ENCODE measurements around the gene AMDHD2. TPM values are rescaled to one million over a fixed set of nuclear protein-coding genes. Genes with fewer than 3 reads are reported as not detected.

AMDHD2 gene
- total RNA-seq, 1 donor from 2014 or later, result 45.3 TPM

DNA sequence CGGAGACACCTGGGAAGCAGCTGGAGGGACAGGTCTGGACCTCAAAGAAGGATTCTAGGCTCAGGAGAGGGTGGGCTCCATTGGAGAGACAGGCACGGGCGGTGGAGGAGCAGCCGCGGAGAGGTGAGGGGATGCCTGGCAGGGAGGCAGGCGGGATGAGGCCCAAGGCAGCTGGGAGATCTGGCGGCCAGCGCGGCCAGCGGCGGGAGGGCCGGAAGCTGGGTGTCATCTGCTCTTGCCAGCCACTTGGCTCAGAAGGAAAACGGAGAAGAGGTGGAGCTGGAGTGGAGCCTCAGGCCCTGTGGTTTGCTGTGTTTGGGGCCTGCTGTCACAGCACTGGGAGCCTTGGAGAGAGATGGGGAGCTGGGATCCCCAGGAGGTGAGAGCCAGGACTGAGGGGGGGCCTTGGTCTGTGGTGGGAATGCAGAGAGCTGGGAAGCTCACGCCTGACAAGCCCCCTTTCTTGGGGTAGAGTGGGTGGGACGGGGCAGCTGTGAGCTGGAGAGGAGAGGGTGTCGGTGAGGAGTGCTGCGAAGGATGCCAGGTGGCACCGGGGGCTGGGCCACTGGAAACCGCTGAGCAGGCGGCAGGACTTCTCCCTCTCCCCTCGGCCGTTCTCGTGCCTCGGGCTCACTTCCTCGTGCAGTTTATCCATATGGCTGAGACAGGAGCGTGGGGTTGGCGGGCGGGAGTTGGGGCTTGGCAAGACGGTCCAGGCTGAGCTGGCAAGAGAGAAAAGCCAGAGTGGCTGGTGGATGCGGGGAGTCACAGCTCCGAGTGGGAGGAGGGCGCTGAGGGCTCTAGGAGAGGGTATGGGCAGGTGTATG lies 37.2 kb upstream of the AMDHD2 start:
- no peak for DNase-seq (ENCODE audit: low spot score)

DNA sequence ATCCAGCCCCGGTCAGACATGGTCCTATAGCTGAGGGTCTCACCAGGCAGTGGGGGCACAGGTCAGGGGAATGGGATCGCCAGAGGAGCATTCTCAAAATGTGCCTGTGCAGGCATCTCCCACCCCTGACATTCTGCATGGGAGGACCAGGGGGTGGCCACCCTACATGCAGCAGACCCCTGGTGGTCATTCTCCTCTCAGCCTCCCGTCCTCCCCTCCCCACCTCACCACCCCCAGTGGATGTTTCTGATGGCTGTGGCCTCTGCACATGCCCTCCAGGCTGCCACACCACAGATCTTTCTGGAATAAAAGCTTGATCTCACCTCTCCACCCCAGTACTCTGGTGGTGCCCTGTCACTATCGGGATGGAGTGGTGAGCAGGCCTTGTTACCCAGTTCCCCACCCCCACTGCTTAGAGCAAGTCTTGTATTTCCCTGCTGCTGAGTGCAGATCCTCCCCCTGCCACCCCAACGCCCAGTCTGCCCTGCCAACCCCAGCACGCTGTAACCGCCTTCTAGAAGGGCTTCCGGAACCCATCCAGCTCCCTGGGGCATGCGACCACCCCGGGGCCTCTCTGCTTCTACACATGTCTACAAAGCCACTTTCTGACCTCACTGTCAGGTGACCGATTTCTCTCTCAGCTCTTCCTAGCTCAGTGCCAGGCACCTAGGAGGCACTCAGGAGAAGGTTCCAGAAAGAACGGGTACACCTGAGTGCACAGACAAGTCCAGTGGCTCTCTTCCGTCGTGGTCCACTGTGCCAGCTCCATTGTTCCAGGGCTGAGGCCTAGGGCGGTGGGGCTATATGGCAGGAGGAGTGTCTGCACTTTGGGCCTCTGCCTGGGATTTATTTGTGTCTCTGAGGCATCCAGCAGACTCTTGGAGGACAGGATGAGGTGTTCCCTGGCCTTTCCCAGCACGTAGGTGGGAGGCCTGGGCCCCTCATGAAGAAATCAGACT lies 36.0 kb upstream of the AMDHD2 start:
- no peak for DNase-seq (ENCODE audit: low spot score)

DNA sequence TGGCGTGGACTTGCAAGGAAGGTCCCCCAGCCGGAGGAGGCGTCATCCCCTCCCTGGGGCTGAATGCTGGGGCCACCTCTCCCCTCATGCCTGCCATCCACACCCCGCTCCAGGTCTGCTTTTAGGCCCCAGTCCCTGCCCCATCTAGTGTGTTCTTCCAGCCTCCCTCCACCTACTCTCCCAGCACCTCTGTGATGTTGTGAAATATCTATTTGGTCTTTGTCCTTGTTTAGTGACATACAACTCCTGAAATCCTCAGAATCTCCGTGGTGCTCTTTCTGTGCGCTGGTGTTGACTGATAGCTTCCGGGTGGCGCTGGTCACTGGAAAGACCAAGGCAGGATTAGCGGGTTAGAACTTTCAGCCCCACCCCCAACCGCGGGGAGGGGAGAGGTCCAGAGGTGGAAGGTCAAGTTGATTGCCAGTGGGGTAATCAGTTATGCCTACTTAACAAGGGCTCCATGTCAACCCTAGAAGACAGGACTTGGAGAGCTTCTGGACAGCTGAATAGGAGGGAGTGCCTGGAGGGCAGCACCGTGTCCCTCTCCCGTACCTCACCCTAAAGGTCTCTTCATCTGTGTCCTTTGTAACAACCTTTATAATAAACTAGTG lies 35.2 kb upstream of the AMDHD2 start:
- no peak for DNase-seq (ENCODE audit: low spot score)

DNA sequence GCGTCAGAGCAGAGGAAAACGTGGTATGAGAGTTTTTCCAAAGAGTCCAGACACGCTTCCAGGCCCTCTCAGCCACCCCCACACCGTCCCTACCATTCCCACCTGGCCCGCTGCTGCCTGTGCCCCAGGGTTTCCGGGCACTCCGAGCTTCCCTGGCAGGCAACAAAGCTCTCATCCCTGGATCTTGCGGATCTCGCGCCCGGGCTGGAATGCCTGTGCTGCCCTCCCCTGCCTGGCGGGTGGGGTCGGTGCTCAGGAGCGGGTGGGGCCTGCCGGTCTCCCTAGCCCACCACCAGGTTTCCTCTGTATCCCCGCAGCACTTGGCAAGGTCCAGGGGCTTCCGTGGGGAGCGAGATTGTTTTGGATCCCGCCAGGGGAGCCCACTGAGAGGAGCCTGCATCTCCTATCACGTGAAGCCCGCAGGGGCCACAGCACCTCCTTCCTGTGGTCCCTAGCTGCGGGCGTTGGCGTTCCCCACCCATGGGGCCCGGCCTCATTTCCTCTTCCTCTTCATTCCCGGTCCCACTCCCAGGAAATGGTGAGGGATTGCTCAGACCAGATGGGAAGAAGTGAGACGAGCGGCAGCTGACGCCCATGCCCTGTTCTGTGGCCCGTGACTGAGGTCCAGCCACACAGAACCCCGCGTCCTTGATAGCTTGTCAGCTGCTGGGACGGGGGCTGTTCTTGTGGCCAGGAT lies 34.2 kb upstream of the AMDHD2 start:
- no peak for DNase-seq (ENCODE audit: low spot score)

DNA sequence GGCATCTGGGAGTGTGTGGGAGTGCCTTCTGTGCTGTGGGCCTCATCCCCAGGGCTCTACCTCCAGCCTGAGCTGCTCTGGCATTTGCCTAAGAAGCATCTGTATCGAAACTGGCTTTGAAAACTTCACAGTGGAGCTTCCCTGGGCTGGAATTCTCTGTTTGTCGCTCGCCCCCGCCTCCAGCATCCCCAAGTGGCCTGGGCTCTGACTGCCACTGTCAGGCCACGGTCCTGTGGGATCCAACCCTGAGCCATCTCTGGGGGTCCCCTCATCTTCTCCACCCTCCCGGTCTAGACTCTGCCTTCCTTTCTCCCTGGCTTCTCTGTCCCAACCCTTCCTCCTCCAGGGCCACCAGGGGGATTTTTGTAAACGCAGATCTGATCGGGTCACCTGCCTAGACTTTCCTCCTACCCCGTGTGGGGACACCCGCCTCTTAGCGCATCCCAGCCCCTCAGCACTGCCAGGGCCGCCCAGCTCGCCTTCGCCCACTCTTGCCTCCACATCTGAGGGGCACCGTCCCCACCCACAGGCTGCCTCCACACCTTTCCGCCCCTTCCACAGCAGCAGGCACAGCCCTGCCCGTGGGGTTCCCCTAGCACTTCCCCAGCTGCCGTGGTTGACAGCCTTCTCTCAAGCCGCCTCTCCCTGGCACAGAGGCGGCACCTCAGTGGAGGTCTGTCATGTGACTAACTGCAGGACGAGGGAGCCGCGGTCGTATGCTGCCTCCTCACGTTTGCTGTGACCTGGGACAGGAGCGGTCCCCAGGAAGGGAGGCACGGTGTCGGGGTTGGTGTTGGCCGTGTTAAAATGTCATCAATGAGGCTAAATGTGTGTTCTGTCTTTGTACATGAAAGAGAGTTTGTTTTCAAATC lies 33.3 kb upstream of the AMDHD2 start:
- no peak for DNase-seq (ENCODE audit: low spot score)

DNA sequence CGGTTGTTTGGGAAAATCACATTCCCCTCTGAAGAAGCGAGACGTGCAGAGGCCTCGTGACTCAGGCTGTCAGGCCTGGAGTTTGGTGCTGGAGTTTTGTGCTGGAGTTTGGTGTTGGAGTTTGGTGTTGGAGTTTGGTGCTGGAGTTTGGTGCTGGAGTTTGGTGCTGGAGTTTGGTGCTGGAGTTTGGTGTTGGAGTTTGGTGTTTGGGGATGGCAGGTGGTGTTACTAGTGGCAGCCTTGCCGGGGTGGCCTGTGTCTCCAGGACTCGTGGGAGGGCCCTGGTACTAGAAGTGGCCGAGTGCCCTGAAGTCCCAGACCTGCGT lies 32.7 kb upstream of the AMDHD2 start:
- no peak for DNase-seq (ENCODE audit: low spot score)

DNA sequence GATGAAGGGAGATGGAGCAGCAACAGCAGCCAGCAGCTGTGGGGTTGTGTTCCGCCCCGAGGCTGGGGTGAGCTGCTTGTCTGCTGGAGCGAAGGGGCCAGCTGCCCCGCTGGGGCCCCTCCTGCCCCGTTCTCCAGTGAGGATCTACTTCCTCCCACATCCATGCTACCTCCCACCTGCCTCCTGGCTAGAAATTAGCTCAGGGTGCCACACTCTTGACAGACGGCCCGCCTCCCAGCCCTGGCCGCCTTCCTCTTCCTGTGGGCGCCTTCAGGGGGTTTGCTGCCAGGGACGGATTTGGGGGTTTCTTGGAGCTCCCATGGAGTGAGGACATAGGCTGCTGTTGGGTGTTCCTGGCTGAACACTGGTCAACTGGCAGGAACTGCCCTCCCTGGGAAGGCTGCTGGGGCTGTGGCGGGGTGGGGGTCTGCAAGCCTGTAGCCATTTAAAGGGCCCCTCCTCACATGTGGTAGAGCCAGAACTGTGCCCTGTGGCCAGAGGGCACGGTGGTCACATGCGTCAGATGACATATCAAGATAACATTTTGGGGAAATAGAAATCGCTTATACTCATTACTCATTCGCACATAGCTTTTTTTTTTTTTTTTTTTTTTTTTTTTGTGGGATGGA lies 32.2 kb upstream of the AMDHD2 start:
- DNase-seq (ENCODE audit: low spot score), result no peak

DNA sequence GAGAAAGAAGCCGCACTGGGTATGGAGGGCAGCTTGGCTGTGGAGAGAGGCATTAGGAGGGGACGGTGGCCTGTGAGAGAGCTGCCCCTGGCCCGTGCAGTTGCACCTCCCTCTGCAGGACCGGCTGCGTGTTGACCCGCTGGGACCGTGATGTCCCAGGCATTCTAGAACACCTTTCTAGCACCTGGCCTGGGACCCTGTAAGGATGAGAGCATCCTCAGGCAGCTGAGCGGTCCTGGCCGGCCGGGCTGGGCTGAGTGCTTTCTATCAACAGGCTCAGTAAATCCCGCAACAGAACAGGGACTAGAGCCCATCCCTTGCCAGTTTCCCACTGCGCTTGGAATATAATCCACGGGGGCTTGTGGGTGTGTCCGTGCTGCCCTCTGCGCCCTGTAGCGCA lies 30.6 kb upstream of the AMDHD2 start:
- no peak for DNase-seq (ENCODE audit: low spot score)

DNA sequence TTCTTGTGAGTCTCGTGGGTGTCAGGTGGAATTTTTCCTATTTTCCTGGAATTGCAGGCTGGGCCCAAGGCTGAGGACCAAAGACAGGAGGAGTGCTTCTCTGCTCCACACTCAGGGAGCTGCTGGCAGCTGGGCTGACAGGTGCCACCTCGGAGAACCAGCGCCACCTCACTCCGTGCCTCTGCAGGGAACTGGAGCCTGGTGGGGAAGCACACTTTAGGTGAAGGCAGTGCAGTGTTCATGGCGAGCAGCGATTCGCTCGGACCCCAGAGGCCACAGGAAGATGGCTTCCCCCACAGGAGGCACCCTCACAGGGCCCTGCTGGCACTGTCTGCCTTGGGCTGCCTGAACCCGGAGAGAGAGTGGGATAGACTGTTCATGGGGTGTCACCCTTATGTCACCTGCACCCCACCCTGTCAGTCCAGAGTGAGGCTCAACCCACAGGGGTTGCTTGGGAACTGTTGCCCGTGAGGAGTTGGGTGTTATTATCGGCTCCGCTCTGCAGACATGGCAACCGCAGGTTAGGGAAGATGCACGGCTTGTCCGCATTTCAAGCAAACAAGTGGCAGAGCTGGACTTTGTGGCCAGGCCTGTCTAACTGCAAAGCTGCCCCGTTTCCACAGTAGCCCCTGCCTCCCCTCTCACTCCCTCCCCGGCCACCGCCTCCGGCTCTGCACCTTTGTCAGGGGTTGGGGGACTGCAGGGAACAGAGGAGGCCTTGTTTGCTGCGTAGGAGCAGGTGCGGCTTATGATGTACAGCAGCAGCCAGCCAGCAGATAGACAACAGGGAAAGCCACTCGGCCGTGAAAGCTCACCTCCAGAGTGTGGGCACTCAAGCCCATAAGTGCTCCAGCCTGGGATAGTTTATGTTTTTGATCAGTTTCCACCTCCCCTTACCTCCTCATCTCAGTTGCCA lies 29.7 kb upstream of the AMDHD2 start:
- no peak for DNase-seq (ENCODE audit: low spot score)

DNA sequence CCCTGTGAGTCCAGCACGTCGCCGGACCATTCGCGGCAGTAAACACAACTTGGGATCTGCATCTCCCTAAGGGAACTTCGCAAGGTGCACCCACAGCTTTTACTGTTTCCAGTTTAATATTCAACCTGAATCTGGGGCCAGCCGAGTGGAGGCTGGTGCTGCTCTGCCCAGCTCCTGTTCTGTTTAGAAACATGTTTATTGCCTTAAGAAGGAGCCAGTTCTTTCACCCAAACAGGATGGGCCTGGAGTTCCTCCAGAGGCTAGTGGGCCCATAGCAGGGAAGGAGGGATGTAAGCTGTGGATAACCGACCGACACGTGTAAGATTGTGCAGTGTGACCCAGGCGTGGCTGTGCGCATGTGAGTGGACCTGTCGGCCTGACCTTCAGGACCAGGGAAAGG lies 27.9 kb upstream of the AMDHD2 start:
- no peak for DNase-seq (ENCODE audit: low spot score)

DNA sequence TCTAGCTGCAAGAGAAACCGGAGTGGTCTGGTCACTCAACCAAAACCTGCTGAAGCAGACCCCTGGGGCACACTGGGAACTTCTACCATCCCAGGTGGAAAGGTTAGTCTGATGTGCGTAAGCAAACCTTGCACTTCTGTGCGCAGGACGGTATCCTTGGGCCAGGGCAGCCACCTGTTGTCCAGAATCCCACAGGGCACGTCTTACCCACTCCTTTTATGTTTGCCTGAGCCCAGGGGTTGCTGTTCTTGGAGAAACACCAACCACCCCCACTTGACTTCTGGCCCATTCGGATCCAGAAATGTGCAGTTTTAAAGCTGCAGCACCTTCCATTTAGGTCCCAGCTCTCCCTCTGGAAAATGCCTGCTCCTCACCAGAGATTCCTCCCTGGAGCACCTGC lies 26.6 kb upstream of the AMDHD2 start:
- DNase-seq (ENCODE audit: low spot score), result no peak

DNA sequence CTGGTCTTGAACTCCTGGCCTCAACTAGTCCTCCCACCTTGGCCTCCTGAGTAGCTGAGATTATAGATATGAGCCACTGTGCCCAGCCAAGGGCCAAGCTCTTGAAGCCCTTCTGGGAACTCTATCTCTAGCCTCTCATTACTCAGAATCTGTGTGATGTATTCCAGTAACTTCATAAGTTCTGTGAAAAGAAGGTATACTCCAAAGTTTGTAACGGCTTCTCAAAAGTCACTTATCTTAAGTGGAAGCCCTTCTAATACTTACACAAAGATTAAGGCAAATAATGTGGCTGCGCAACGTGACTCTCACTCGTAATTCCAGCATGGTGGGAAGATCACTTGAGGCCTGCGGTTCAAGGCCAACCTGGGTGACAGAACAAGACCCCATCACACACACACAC lies 25.6 kb upstream of the AMDHD2 start:
- DNase-seq (ENCODE audit: low spot score), result no peak

DNA sequence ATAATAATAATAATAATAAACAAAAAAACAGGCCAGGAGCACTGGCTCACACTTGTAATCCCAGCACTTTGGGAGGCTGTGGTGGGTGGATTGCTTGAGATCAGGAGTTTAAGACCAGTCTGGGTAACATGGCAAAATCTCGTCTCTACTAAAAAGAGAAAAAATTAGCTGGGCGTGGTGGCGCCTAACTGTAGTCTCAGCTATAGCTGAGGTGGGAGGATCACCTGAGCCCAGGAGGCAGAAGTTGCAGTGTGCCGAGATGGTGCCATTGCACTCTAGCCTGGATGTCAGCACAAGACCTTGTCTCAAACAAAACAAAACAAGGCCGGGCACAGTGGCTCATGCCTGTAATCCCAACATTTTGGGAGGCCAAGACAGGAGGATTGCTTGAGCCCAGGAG lies 25.1 kb upstream of the AMDHD2 start:
- no peak for DNase-seq (ENCODE audit: low spot score)

DNA sequence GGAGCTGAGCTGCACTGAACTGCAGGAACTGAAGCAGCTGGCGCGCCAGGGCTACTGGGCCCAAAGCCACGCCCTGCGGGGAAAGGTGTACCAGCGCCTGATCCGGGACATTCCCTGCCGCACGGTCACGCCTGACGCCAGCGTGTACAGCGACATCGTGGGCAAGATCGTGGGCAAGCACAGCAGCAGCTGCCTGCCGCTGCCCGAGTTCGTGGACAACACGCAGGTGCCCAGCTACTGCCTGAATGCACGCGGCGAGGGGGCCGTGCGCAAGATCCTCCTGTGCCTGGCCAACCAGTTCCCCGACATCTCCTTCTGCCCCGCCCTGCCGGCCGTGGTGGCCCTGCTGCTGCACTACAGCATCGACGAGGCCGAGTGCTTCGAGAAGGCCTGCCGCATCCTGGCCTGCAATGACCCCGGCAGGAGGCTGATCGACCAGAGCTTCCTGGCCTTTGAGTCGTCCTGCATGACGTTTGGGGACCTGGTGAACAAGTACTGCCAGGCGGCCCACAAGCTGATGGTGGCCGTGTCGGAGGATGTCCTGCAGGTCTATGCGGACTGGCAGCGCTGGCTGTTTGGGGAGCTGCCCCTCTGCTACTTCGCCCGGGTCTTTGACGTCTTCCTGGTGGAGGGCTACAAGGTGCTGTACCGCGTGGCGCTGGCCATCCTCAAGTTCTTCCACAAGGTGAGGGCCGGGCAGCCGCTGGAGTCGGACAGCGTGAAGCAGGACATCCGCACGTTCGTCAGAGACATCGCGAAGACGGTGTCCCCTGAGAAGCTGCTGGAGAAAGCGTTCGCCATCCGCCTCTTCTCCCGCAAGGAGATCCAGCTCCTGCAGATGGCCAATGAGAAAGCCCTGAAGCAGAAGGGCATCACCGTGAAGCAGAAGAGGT lies 23.7 kb upstream of the AMDHD2 start:
- DNase-seq (ENCODE audit: low spot score), result no peak

DNA sequence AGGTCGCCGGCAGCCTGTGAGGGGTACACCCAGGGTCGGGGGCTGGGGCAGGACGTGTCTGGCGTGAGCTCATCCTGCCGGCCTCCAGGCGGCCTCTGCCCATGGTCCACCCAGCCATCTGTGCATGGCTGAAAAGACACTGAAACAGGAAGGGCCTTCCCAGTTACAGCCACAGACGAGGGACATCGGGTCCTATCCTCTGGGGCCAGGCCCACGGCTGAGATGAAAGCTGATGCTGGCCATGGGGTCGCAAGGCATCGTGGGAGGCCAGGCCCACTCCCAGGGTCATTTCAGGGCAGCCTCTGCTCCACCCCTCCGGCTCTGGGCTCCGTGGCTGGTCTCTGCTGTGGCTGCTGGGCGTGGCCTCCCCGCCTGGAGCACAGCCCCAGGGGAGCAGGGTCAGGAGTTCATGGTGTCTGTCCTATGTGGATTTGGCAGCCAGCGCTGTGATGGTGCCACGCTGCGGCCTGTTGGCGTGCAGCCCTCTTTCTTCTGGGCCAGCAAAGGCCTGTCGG lies 23.0 kb upstream of the AMDHD2 start:
- DNase-seq (ENCODE audit: low spot score), result no peak

DNA sequence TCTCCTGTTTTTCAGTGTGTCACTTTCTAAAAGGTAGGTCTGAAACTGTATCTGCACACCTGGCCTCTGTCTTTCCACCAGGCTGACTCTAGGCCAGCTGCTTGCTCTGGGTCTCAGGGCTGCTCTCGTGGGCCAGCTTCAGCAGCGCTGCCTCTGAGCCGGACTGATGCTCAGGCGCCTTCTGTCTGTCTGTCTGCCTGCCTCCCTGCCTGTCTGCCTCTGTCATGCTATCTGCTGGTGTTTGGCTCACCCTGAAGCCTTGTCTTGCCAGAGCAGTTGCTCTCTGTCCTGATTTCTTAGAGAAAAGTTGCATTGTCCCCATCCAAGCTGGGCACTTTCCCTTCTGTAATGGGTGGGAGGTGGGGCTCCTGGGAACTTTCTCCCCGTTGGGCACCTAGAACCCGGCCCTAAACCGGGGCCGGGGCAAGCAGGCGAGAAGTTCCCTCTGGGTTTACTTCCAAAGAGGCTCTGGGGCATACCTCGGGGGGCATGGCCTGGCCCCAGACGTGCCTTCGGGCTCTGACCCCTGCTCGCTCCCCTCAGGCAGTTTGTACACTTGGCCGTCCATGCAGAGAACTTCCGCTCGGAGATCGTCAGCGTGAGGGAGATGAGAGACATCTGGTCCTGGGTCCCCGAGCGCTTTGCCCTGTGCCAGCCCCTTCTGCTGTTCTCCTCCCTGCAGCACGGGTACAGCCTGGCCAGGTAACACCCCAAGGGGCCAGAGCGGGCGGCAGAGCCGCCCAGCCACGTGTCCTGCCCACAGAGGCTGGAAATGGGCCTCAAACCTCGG lies 22.3 kb upstream of the AMDHD2 start:
- no peak for DNase-seq (ENCODE audit: low spot score)
